Endodermal cell (in vitro differentiated cells): Measurements from ENCODE around the gene SEPTIN7. TPM values are rescaled to one million over a fixed set of nuclear protein-coding genes. Genes with fewer than 3 reads are reported as not detected.

Experiments
- DNase-seq: peaks from one replicate; pipeline ENCODE4 v3.0.0-alpha.2; 2017
- H3K27ac ChIP-seq: 2 replicates; pipeline ENCODE4 v1.5.1; 2013; ENCODE audit warnings: mild to moderate bottlenecking, low read depth, low read length, moderate library complexity
- H3K27me3 ChIP-seq: 2 replicates; pipeline ENCODE4 v1.6.1; 2013; ENCODE audit warnings: mild to moderate bottlenecking, low read length, moderate library complexity; ENCODE audit not compliant: insufficient read depth, control insufficient read depth, poor library complexity, severe bottlenecking
- H3K36me3 ChIP-seq: 2 replicates; pipeline ENCODE4 v1.7.0; 2013; ENCODE audit warnings: mild to moderate bottlenecking, low read length, moderate library complexity; ENCODE audit not compliant: control insufficient read depth, insufficient read depth
- H3K4me1 ChIP-seq: one replicate; pipeline ENCODE4 v1.7.0; 2013; ENCODE audit warnings: low read length; ENCODE audit not compliant: control insufficient read depth, insufficient read depth
- H3K4me3 ChIP-seq: 2 replicates; pipeline ENCODE4 v1.5.1; 2013; ENCODE audit warnings: mild to moderate bottlenecking, low read length, moderate library complexity
- H3K9ac ChIP-seq: 2 replicates; pipeline ENCODE4 v1.6.1; 2013; ENCODE audit warnings: mild to moderate bottlenecking, low read length, moderate library complexity; ENCODE audit not compliant: poor library complexity, severe bottlenecking; ENCODE audit errors: extremely low read depth
- H3K9me3 ChIP-seq: 2 replicates; pipeline ENCODE4 v1.6.1; 2013; ENCODE audit warnings: mild to moderate bottlenecking, low read length, moderate library complexity; ENCODE audit not compliant: control insufficient read depth
- H3K27ac Mint-ChIP-seq: 2 replicates; pipeline ENCODE4 v1.8.0; 2020; ENCODE audit warnings: mixed read lengths
- H3K27me3 Mint-ChIP-seq: 2 replicates; pipeline ENCODE4 v1.8.0; 2021; ENCODE audit warnings: mild to moderate bottlenecking, mixed read lengths; ENCODE audit not compliant: insufficient read depth
- H3K36me3 Mint-ChIP-seq: 2 replicates; pipeline ENCODE4 v1.8.0; 2020; ENCODE audit warnings: low read depth, mixed read lengths
- H3K4me1 Mint-ChIP-seq: 2 replicates; pipeline ENCODE4 v1.8.0; 2020; ENCODE audit warnings: mixed read lengths
- H3K4me3 Mint-ChIP-seq: 2 replicates; pipeline ENCODE4 v1.8.0; 2020; ENCODE audit warnings: mild to moderate bottlenecking, moderate library complexity, mixed read lengths
- H3K9me3 Mint-ChIP-seq: 2 replicates; pipeline ENCODE4 v1.8.0; 2020; ENCODE audit warnings: mild to moderate bottlenecking, mixed read lengths
- CTCF ChIP-seq: fragments of 200-600 bp; sonication (generic); conservative IDR thresholded peaks from 2 replicates; pipeline ENCODE4 v1.5.0; 2021; ENCODE audit warnings: antibody characterized with exemption, mild to moderate bottlenecking
- WGBS, 2 experiments: methylation state at CpG; one replicate each; pipeline versions ENCODE4 v1.1.5 to v1.1.7; 2013; ENCODE audit warnings: missing lambda C conversion rate in 2 of 2, mixed read lengths in 1 of 2; ENCODE audit not compliant: insufficient coverage in 1 of 2, insufficient read length in 1 of 2; 5-methylcytosine and 5-hydroxymethylcytosine counted together
- total RNA-seq, 2 donors: library from RNA; stranded (reverse); fragmentation: NEBNext Ultra II Directional in 1 of 2; extraction: Animal tissue kit (Norgen Biotek cat#: 25700) in 1 of 2; gene quantifications; 2 replicates in 1 of 2; 3 replicates in 1 of 2; pipeline ENCODE4 v1.2.1, GENCODE V29; 2021

Gene SEPTIN7
- total RNA-seq, 2 donors from 2014 or later, result 206 to 216 TPM

- peak overlapping the region; percentile 93 for H3K4me3 ChIP-seq
- peak overlapping the region; percentile 100 for H3K27ac ChIP-seq
- WGBS, 2 experiments, result 2 to 3% methylated on average over 17 to 37 of the region's 37 CpGs
- peak; percentile 97 for DNase-seq
- H3K4me1 ChIP-seq, result peaks cover 4% of the 10 kb centered on the region
- Mint-ChIP-seq H3K27ac (peak overlapping the region; percentile 100), H3K4me1 (peaks cover 23% of the 10 kb centered on the region), H3K27me3 (no peaks in the 10 kb centered on the region), H3K36me3 (peaks cover 6% of the 10 kb centered on the region), H3K4me3 (peak overlapping the region; percentile 91), H3K9me3 (no peaks in the 10 kb centered on the region)
- no peak for TF ChIP-seq CTCF
- H3K36me3 ChIP-seq, result peaks cover 5% of the 10 kb centered on the region
- no peaks in the 10 kb centered on the region for H3K9me3 ChIP-seq
- no peaks in the 10 kb centered on the region for H3K27me3 ChIP-seq
- H3K9ac ChIP-seq, result peak overlapping the region; percentile 99
These were observed 775 bp upstream of the SEPTIN7 start for GRCh38 chr7:35799846-35800717.

GRCh38 chr7:35801392-35802101 is 690 bp downstream of the SEPTIN7 start:
- peaks cover 6% of the 10 kb centered on the region for H3K36me3 Mint-ChIP-seq
- peak overlapping the region; percentile 91 for H3K4me3 Mint-ChIP-seq
- peaks cover 25% of the 10 kb centered on the region for H3K4me1 Mint-ChIP-seq
- H3K4me1 ChIP-seq, result peaks cover 4% of the 10 kb centered on the region
- TF ChIP-seq CTCF, result peak; percentile 92
- H3K27me3 ChIP-seq, result no peaks in the 10 kb centered on the region
- 0% methylated on average over 68 of the region's 70 CpGs; no CpG with 5 or more reads in 1 of the 2 experiments for WGBS, 2 experiments
- no peaks in the 10 kb centered on the region for H3K9me3 Mint-ChIP-seq
- peak overlapping the region; percentile 100 for H3K27ac ChIP-seq
- no peaks in the 10 kb centered on the region for H3K27me3 Mint-ChIP-seq
- peak overlapping the region; percentile 100 for H3K27ac Mint-ChIP-seq
- H3K9me3 ChIP-seq, result no peaks in the 10 kb centered on the region
- H3K4me3 ChIP-seq, result peak overlapping the region; percentile 93
- H3K9ac ChIP-seq, result peak overlapping the region; percentile 99
- peaks cover 5% of the 10 kb centered on the region for H3K36me3 ChIP-seq
- peak; percentile 87 for DNase-seq

- no peaks in the 10 kb centered on the region for H3K9me3 Mint-ChIP-seq
- peak overlapping the region; percentile 93 for H3K27ac Mint-ChIP-seq
- peaks cover 25% of the 10 kb centered on the region for H3K4me1 Mint-ChIP-seq
- H3K4me3 ChIP-seq, result peak overlapping the region; percentile 93
- TF ChIP-seq CTCF, result no peak
- peaks cover 5% of the 10 kb centered on the region for H3K36me3 ChIP-seq
- H3K27ac ChIP-seq, result peak overlapping the region; percentile 100
- H3K27me3 ChIP-seq, result no peaks in the 10 kb centered on the region
- H3K36me3 Mint-ChIP-seq, result peaks cover 6% of the 10 kb centered on the region
- H3K9me3 ChIP-seq, result no peaks in the 10 kb centered on the region
- H3K9ac ChIP-seq, result peak overlapping the region; percentile 99
- DNase-seq, result no peak
- peak overlapping the region; percentile 91 for H3K4me3 Mint-ChIP-seq
- WGBS, 2 experiments, result 0% methylated on average over 1 to 2 of the region's 4 CpGs
- no peaks in the 10 kb centered on the region for H3K27me3 Mint-ChIP-seq
- H3K4me1 ChIP-seq, result peaks cover 4% of the 10 kb centered on the region
These were observed 1.2 kb downstream of the SEPTIN7 start for GRCh38 chr7:35802102-35802466.
